Naive thymus-derived CD4-positive, alpha-beta T cell (primary cell): ENCODE measurements around the gene PRKN. TPM values are rescaled to one million over a fixed set of nuclear protein-coding genes. Genes with fewer than 3 reads are reported as not detected.

ENCODE experiments used
- ATAC-seq: fragments of 150-1000 bp; cut with Tn5 transposase; 2 replicates; pipeline ENCODE4 v1.10.0; 2021; ENCODE audit warnings: mild to moderate bottlenecking, moderate library complexity
- CTCF ChIA-PET: fragments of 350-600 bp; sonication (Branson Sonifier 250); formaldehyde crosslinking; loops from one replicate; lab custom pipeline; 2021; ENCODE audit warnings: antibody characterized with exemption; lab: Charles Lee
- POLR2A ChIA-PET: fragments of 350-600 bp; sonication (Branson Sonifier 250); formaldehyde crosslinking; loops from one replicate; lab custom pipeline; 2021; ENCODE audit warnings: antibody characterized with exemption, inconsistent platforms; lab: Charles Lee
- DNase-seq, 9 donors: peaks; one replicate each; pipeline versions ENCODE4 v3.0.0 to v3.0.0-alpha.2; 2020 to 2022; ENCODE audit warnings: mixed read lengths in 1 of 9
- H3K27ac ChIP-seq: one replicate; pipeline ENCODE4 v1.7.0; 2013; ENCODE audit warnings: mild to moderate bottlenecking, low read depth, low read length, moderate library complexity
- H3K27me3 ChIP-seq, 2 donors: one replicate each; pipeline ENCODE4 v1.7.0; 2013; ENCODE audit warnings: low read length in 2 of 2, mild to moderate bottlenecking in 2 of 2, moderate library complexity in 2 of 2; ENCODE audit not compliant: control insufficient read depth in 2 of 2, insufficient read depth in 2 of 2
- H3K36me3 ChIP-seq, 3 experiments: 1 replicate in 2 of 3; 2 replicates in 1 of 3; pipeline ENCODE4 v1.7.0; 2013; ENCODE audit warnings: low read length in 3 of 3, mild to moderate bottlenecking in 3 of 3, moderate library complexity in 1 of 3; ENCODE audit not compliant: insufficient read depth in 3 of 3, control insufficient read depth in 2 of 3
- H3K4me1 ChIP-seq, 2 donors: one replicate each; pipeline ENCODE4 v1.7.0; 2013; ENCODE audit warnings: low read length in 2 of 2, mild to moderate bottlenecking in 2 of 2, moderate library complexity in 1 of 2; ENCODE audit not compliant: control insufficient read depth in 2 of 2, insufficient read depth in 2 of 2
- H3K4me3 ChIP-seq: 2 replicates; pipeline ENCODE4 v1.7.0; 2013; ENCODE audit warnings: mild to moderate bottlenecking, low read length
- H3K9me3 ChIP-seq, 3 experiments: 1 replicate in 2 of 3; 2 replicates in 1 of 3; pipeline ENCODE4 v1.7.0; 2013; ENCODE audit warnings: low read length in 3 of 3; ENCODE audit not compliant: control insufficient read depth in 2 of 3
- H3K27ac Mint-ChIP-seq, 9 donors: one replicate each; pipeline ENCODE4 v1.8.0; 2020 to 2022; ENCODE audit warnings: mixed read lengths in 9 of 9, mild to moderate bottlenecking in 8 of 9, moderate library complexity in 5 of 9, inconsistent platforms in 2 of 9
- H3K27me3 Mint-ChIP-seq, 5 donors: one replicate each; pipeline ENCODE4 v1.8.0; 2021 to 2022; ENCODE audit warnings: mixed read lengths in 5 of 5, mild to moderate bottlenecking in 1 of 5
- H3K36me3 Mint-ChIP-seq, 5 donors: one replicate each; pipeline ENCODE4 v1.8.0; 2020 to 2022; ENCODE audit warnings: mixed read lengths in 5 of 5, mild to moderate bottlenecking in 3 of 5, inconsistent platforms in 1 of 5
- H3K4me1 Mint-ChIP-seq, 7 donors: one replicate each; pipeline ENCODE4 v1.8.0; 2020 to 2022; ENCODE audit warnings: mixed read lengths in 7 of 7, mild to moderate bottlenecking in 3 of 7, inconsistent platforms in 1 of 7
- H3K4me3 Mint-ChIP-seq, 10 donors: one replicate each; pipeline ENCODE4 v1.8.0; 2020 to 2022; ENCODE audit warnings: mild to moderate bottlenecking in 10 of 10, mixed read lengths in 10 of 10, moderate library complexity in 6 of 10, inconsistent platforms in 2 of 10
- H3K9me3 Mint-ChIP-seq, 11 donors: one replicate each; pipeline ENCODE4 v1.8.0; 2020 to 2022; ENCODE audit warnings: mixed read lengths in 11 of 11, mild to moderate bottlenecking in 4 of 11, inconsistent platforms in 1 of 11, moderate library complexity in 1 of 11
- intact Hi-C, 2 donors: fragments of 100-400 bp; cut with micrococcal nuclease; formaldehyde crosslinking; loops; one replicate each; pipeline ENCODE4 v1.15.1; 2023
- polyA plus RNA-seq, 2 donors: library from polyadenylated mRNA; unstranded; fragments of 300-500 nt; fragmentation: Illumina TruSeq; gene quantifications; one replicate each; pipeline ENCODE4 v1.2.3, GENCODE V29; 2021
- total RNA-seq, 6 experiments: library from RNA in 5 of 6; stranded (reverse) in 5 of 6; gene quantifications; 1 replicate in 5 of 6; 2 replicates in 1 of 6; pipeline ENCODE4 v1.2.3 and lab custom pipeline; 2021 to 2026

PRKN gene
- total and polyA plus RNA-seq, 7 experiments from 2014 or later = 0.44 to 10.3 (median 8.1) TPM

GRCh38 chr6:162493917-162494316 is 233.6 kb downstream of the PRKN start:
- Mint-ChIP-seq H3K27ac (peak overlapping the region in 1 of 9 donors; percentile 14), H3K36me3 (peaks cover 0 to 18% (median 12%) of the 10 kb centered on the region in 5 donors), H3K4me1 (no peaks in the 10 kb centered on the region), H3K4me3 (no peak overlapping the region), H3K27me3 (no peaks in the 10 kb centered on the region), H3K9me3 (peaks cover 0 to 5% (median under 1%) of the 10 kb centered on the region in 11 donors)
- Histone ChIP-seq H3K9me3 (no peaks in the 10 kb centered on the region), H3K27me3 (no peaks in the 10 kb centered on the region), H3K4me1 (no peaks in the 10 kb centered on the region), H3K27ac (no peak overlapping the region), H3K4me3 (no peak overlapping the region), H3K36me3 (no peaks in the 10 kb centered on the region)
- POLR2A ChIA-PET = no interaction called here
- DNase-seq (no peak), ATAC-seq (no peak)
- intact Hi-C loops = no loop called here
- CTCF ChIA-PET = no interaction called here

DNA sequence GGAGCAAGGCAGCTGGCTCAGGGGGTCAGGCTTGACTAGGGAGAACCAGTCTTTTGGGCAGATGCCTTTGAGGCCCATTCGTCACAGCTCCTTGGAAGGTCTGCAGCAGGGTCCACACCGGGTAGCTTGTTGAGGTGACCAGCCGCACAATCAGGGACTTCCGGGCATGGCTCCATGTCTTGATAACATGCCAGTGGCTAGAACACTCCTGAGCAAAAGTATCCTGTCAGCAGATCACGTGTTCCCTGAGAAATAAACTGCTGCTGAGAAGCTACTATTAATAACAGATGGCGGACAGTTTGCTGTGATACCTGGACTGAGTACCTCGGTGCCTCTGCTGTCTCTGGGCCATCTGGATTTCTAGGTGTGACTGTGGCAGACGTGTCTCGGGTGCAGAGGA is 235.9 kb downstream of the PRKN start:
- Mint-ChIP-seq H3K4me1 (no peaks in the 10 kb centered on the region), H3K36me3 (peaks cover 0 to 25% (median 20%) of the 10 kb centered on the region in 5 donors), H3K27me3 (no peaks in the 10 kb centered on the region), H3K4me3 (no peak overlapping the region), H3K27ac (no peak overlapping the region), H3K9me3 (peaks cover 0 to 5% (median 2%) of the 10 kb centered on the region in 11 donors)
- DNase-seq = no peak
- no peak for ATAC-seq
- Histone ChIP-seq H3K27ac (no peak overlapping the region), H3K4me3 (no peak overlapping the region), H3K27me3 (no peaks in the 10 kb centered on the region), H3K4me1 (no peaks in the 10 kb centered on the region), H3K9me3 (no peaks in the 10 kb centered on the region), H3K36me3 (no peaks in the 10 kb centered on the region)
- intact Hi-C loops = no loop called here
- ChIA-PET CTCF (no interaction called here), POLR2A (no interaction called here)

GRCh38 chr6:162489101-162489976 is 238.2 kb downstream of the PRKN start:
- Histone ChIP-seq H3K27ac (no peak overlapping the region), H3K9me3 (no peaks in the 10 kb centered on the region), H3K36me3 (no peaks in the 10 kb centered on the region), H3K4me1 (no peaks in the 10 kb centered on the region), H3K27me3 (no peaks in the 10 kb centered on the region), H3K4me3 (no peak overlapping the region)
- Mint-ChIP-seq H3K4me3 (no peak overlapping the region), H3K27me3 (no peaks in the 10 kb centered on the region), H3K36me3 (peaks cover 0 to 25% (median 21%) of the 10 kb centered on the region in 5 donors), H3K4me1 (no peaks in the 10 kb centered on the region), H3K9me3 (peaks cover 0 to 5% (median 2%) of the 10 kb centered on the region in 11 donors), H3K27ac (no peak overlapping the region)
- POLR2A ChIA-PET = no interaction called here
- ATAC-seq (no peak), DNase-seq (no peak)
- intact Hi-C loops = no loop called here
- CTCF ChIA-PET = no interaction called here

GRCh38 chr6:162488444-162488843 is 239.1 kb downstream of the PRKN start:
- H3K4me3 Mint-ChIP-seq = no peak overlapping the region
- H3K9me3 ChIP-seq = no peaks in the 10 kb centered on the region
- CTCF ChIA-PET = no interaction called here
- no peaks in the 10 kb centered on the region for H3K4me1 Mint-ChIP-seq
- H3K9me3 Mint-ChIP-seq = peaks cover 0 to 5% (median 2%) of the 10 kb centered on the region in 11 donors
- no peak overlapping the region for H3K27ac ChIP-seq
- H3K36me3 Mint-ChIP-seq = peaks cover 0 to 26% (median 25%) of the 10 kb centered on the region in 5 donors
- no peak for DNase-seq
- no peaks in the 10 kb centered on the region for H3K36me3 ChIP-seq
- intact Hi-C loops = no loop called here
- ATAC-seq = no peak
- H3K4me1 ChIP-seq = no peaks in the 10 kb centered on the region
- no peaks in the 10 kb centered on the region for H3K27me3 Mint-ChIP-seq
- no peaks in the 10 kb centered on the region for H3K27me3 ChIP-seq
- H3K4me3 ChIP-seq = no peak overlapping the region
- H3K27ac Mint-ChIP-seq = no peak overlapping the region
- POLR2A ChIA-PET = no interaction called here

GRCh38 chr6:162485464-162485863 is 242.1 kb downstream of the PRKN start:
- ChIA-PET CTCF (no interaction called here), POLR2A (no interaction called here)
- H3K4me1 Mint-ChIP-seq = no peaks in the 10 kb centered on the region
- H3K4me1 ChIP-seq = no peaks in the 10 kb centered on the region
- no peaks in the 10 kb centered on the region for H3K27me3 ChIP-seq
- intact Hi-C loops = no loop called here
- H3K27me3 Mint-ChIP-seq = no peaks in the 10 kb centered on the region
- H3K27ac ChIP-seq = no peak overlapping the region
- peaks cover 0 to 10% (median 2%) of the 10 kb centered on the region in 11 donors for H3K9me3 Mint-ChIP-seq
- peaks cover 0 to 26% (median 15%) of the 10 kb centered on the region in 5 donors for H3K36me3 Mint-ChIP-seq
- no peak overlapping the region for H3K27ac Mint-ChIP-seq
- H3K4me3 ChIP-seq = no peak overlapping the region
- ATAC-seq (no peak), DNase-seq (no peak)
- no peak overlapping the region for H3K4me3 Mint-ChIP-seq
- no peaks in the 10 kb centered on the region for H3K36me3 ChIP-seq
- no peaks in the 10 kb centered on the region for H3K9me3 ChIP-seq

DNA sequence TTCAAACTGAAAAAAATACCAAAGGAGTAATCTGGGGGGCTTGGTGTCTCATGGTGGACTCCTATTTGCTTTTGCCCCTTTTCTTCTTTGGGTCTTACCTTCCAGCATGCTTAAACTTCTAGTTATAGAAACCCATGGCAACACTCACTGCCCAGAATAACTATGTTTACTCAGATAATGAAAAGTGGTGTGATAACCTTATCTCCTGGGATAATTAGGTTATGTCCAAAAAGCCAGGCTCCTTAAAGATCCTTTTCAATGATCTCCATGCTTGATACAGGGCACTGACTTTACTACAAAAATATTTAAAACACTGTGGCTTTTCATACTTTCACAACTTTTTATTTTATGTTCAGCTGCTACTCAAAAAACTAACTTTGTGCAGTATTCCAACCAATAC is 245.6 kb downstream of the PRKN start:
- H3K9me3 Mint-ChIP-seq = peaks cover 0 to 14% (median 3%) of the 10 kb centered on the region in 11 donors
- H3K36me3 Mint-ChIP-seq = peaks cover 0 to 15% (median 7%) of the 10 kb centered on the region in 5 donors
- intact Hi-C loops = no loop called here
- H3K9me3 ChIP-seq = no peaks in the 10 kb centered on the region
- no peak overlapping the region for H3K4me3 Mint-ChIP-seq
- DNase-seq (no peak), ATAC-seq (no peak)
- no peaks in the 10 kb centered on the region for H3K27me3 Mint-ChIP-seq
- H3K4me1 Mint-ChIP-seq = no peaks in the 10 kb centered on the region
- no peak overlapping the region for H3K27ac Mint-ChIP-seq
- no peaks in the 10 kb centered on the region for H3K36me3 ChIP-seq
- ChIA-PET CTCF (no interaction called here), POLR2A (no interaction called here)
- no peak overlapping the region for H3K4me3 ChIP-seq
- H3K27me3 ChIP-seq = no peaks in the 10 kb centered on the region
- H3K4me1 ChIP-seq = no peaks in the 10 kb centered on the region
- H3K27ac ChIP-seq = no peak overlapping the region

DNA sequence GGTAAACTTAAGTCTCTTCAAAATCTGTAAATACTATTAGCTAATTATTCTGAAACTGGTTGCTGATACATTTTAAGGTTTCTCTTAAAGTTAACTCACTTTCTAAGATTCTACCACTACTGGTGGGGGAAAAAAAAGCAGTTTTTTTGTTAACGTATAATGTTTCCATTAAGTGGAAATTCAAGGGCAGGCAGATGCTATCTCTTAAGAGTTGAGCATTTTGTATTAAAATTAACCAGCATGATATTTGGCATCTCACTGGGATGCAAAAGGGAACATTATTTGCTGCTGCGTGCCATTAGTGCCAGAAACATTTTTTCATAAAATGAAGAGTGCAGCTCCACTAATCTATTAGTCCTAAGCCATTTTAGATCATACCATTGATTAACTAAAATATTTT is 246.2 kb downstream of the PRKN start:
- no peak overlapping the region for H3K27ac Mint-ChIP-seq
- Histone ChIP-seq H3K36me3 (no peaks in the 10 kb centered on the region), H3K27me3 (no peaks in the 10 kb centered on the region), H3K4me1 (no peaks in the 10 kb centered on the region), H3K27ac (no peak overlapping the region), H3K4me3 (no peak overlapping the region), H3K9me3 (no peaks in the 10 kb centered on the region)
- ATAC-seq (no peak), DNase-seq (no peak)
- CTCF ChIA-PET = no interaction called here
- no peaks in the 10 kb centered on the region for H3K27me3 Mint-ChIP-seq
- H3K36me3 Mint-ChIP-seq = peaks cover 0 to 18% (median 11%) of the 10 kb centered on the region in 5 donors
- POLR2A ChIA-PET = no interaction called here
- no peak overlapping the region for H3K4me3 Mint-ChIP-seq
- peaks cover 0 to 14% (median 3%) of the 10 kb centered on the region in 11 donors for H3K9me3 Mint-ChIP-seq
- intact Hi-C loops = no loop called here
- H3K4me1 Mint-ChIP-seq = no peaks in the 10 kb centered on the region
